Hepatocyte (in vitro differentiated cells): ENCODE measurements around the gene PLPPR1.
"Not testable (repeated sequence)": the region's sequence is repeated elsewhere in the genome, so short reads cannot be mapped to it uniquely, and the experiment has no call there.

Experiments
- EZH2 ChIP-seq: fragments of 200-600 bp; sonication (generic); IDR thresholded peaks from 2 replicates; pipeline ENCODE4 v1.6.1; 2016; ENCODE audit warnings: antibody characterized with exemption, mild to moderate bottlenecking, borderline replicate concordance
- TF ChIP-seq, protein P1 (sequence below): fragments of 200-600 bp; sonication (generic); IDR thresholded peaks from 2 replicates; pipeline ENCODE4 v1.5.1; 2016; ENCODE audit warnings: antibody characterized with exemption, mild to moderate bottlenecking; ENCODE audit not compliant: poor library complexity

DNA sequence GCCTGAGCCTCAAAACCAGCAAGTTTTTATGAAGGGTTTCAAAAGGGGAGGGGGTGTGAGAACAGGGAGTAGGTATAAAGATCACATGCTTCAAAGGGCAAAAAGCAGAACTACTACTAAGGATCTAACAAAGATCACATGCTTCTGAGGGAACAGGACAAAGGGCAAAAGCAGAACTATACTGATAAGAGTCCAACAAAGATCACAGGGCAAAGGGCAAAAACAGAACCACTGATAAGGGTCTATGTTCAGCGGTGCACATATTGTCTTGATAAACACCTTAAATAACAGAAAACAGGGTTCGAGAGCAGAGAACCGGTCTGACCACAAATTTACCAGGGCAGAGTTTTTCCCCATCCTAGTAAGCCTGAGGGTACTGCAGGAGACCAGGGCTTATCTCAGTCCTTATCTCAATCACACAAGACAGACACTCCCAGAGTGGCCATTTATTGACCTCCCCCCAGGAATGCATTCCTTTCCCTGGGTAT is 298.9 kb downstream of the PLPPR1 start:
- TF ChIP-seq, protein P1, sequence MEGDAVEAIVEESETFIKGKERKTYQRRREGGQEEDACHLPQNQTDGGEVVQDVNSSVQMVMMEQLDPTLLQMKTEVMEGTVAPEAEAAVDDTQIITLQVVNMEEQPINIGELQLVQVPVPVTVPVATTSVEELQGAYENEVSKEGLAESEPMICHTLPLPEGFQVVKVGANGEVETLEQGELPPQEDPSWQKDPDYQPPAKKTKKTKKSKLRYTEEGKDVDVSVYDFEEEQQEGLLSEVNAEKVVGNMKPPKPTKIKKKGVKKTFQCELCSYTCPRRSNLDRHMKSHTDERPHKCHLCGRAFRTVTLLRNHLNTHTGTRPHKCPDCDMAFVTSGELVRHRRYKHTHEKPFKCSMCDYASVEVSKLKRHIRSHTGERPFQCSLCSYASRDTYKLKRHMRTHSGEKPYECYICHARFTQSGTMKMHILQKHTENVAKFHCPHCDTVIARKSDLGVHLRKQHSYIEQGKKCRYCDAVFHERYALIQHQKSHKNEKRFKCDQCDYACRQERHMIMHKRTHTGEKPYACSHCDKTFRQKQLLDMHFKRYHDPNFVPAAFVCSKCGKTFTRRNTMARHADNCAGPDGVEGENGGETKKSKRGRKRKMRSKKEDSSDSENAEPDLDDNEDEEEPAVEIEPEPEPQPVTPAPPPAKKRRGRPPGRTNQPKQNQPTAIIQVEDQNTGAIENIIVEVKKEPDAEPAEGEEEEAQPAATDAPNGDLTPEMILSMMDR = not testable (repeated sequence)
- TF ChIP-seq EZH2 = not testable (repeated sequence)
